HEK293 (cell line): ENCODE data around the gene CDC73.
A peak's percentile ranks its signal among the peaks of the same experiment; 100 is the strongest.

Experiments used
- GFI1B ChIP-seq: fragments of 450-650 bp; formaldehyde crosslinking; IDR thresholded peaks from 2 replicates; pipeline ENCODE4 v1.5.1; 2016; ENCODE audit warnings: missing biosample characterization, missing genetic modification characterization
- GLIS1 ChIP-seq: fragments of 450-650 bp; formaldehyde crosslinking; IDR thresholded peaks from 2 replicates; pipeline ENCODE4 v1.5.1; 2016; ENCODE audit warnings: missing biosample characterization, missing genetic modification characterization
- HOXC10 ChIP-seq: sonication (generic); formaldehyde crosslinking; IDR thresholded peaks from 2 replicates; pipeline ENCODE4 v1.8.1; 2023; ENCODE audit warnings: mild to moderate bottlenecking, missing genetic modification reagents
- KLF10 ChIP-seq: fragments of 450-650 bp; IDR thresholded peaks from 2 replicates; pipeline ENCODE4 v1.5.1; 2018; ENCODE audit warnings: missing biosample characterization, mild to moderate bottlenecking, missing genetic modification characterization
- SP7 ChIP-seq: fragments of 450-650 bp; formaldehyde crosslinking; IDR thresholded peaks from 2 replicates; pipeline ENCODE4 v1.5.1; 2016; ENCODE audit warnings: missing biosample characterization, missing genetic modification characterization
- ZBTB1 ChIP-seq: fragments of 450-650 bp; formaldehyde crosslinking; IDR thresholded peaks from 2 replicates; pipeline ENCODE4 v1.5.1; 2016; ENCODE audit warnings: missing biosample characterization, missing genetic modification characterization
- ZFP37 ChIP-seq: fragments of 450-650 bp; formaldehyde crosslinking; IDR thresholded peaks from 2 replicates; pipeline ENCODE4 v1.5.1; 2016; ENCODE audit warnings: missing biosample characterization, missing genetic modification characterization
- ZNF132 ChIP-seq: fragments of 450-650 bp; formaldehyde crosslinking; IDR thresholded peaks from 2 replicates; pipeline ENCODE4 v1.5.1; 2017; ENCODE audit warnings: missing biosample characterization, missing genetic modification characterization, borderline replicate concordance
- ZNF155 ChIP-seq: fragments of 450-650 bp; formaldehyde crosslinking; IDR thresholded peaks from 2 replicates; pipeline ENCODE4 v1.5.1; 2016; ENCODE audit warnings: missing biosample characterization, missing genetic modification characterization
- ZNF157 ChIP-seq: fragments of 450-650 bp; formaldehyde crosslinking; IDR thresholded peaks from 2 replicates; pipeline ENCODE4 v1.5.1; 2016; ENCODE audit warnings: missing biosample characterization, missing genetic modification characterization
- ZNF175 ChIP-seq: fragments of 450-650 bp; formaldehyde crosslinking; IDR thresholded peaks from 2 replicates; pipeline ENCODE4 v1.5.1; 2016; ENCODE audit warnings: missing biosample characterization, missing genetic modification characterization
- ZNF24 ChIP-seq: fragments of 450-650 bp; formaldehyde crosslinking; IDR thresholded peaks from 2 replicates; pipeline ENCODE4 v1.5.1; 2016; ENCODE audit warnings: missing biosample characterization, missing genetic modification characterization
- ZNF837 ChIP-seq: fragments of 450-650 bp; formaldehyde crosslinking; IDR thresholded peaks from 2 replicates; pipeline ENCODE4 v1.5.1; 2016; ENCODE audit warnings: missing biosample characterization, missing genetic modification characterization
- TF ChIP-seq, protein P1 (sequence below): fragments of 450-650 bp; formaldehyde crosslinking; IDR thresholded peaks from 2 replicates; pipeline ENCODE4 v1.5.1; 2016; ENCODE audit warnings: missing biosample characterization, missing genetic modification characterization, borderline replicate concordance
- TF ChIP-seq, protein P2 (sequence below): fragments of 450-650 bp; formaldehyde crosslinking; optimal IDR thresholded peaks from 2 replicates; pipeline ENCODE3; 2016; ENCODE audit warnings: missing biosample characterization, mild to moderate bottlenecking, missing genetic modification characterization
- TF ChIP-seq, protein P3 (sequence below): fragments of 450-650 bp; formaldehyde crosslinking; IDR thresholded peaks from 2 replicates; pipeline ENCODE4 v1.5.1; 2016; ENCODE audit warnings: missing biosample characterization, missing genetic modification characterization
- TF ChIP-seq, protein P4 (sequence below): fragments of 450-650 bp; formaldehyde crosslinking; IDR thresholded peaks from 2 replicates; pipeline ENCODE4 v1.5.1; 2016; ENCODE audit warnings: missing biosample characterization, missing genetic modification characterization
- TF ChIP-seq, protein P5 (sequence below): fragments of 450-650 bp; formaldehyde crosslinking; IDR thresholded peaks from 2 replicates; pipeline ENCODE4 v1.5.1; 2016; ENCODE audit warnings: missing biosample characterization, missing genetic modification characterization, low read depth
- TF ChIP-seq, protein P6 (sequence below): fragments of 450-650 bp; formaldehyde crosslinking; IDR thresholded peaks from 2 replicates; pipeline ENCODE4 v1.5.1; 2017; ENCODE audit warnings: missing biosample characterization, missing genetic modification characterization
- TF ChIP-seq, protein P7 (sequence below): sonication (generic); formaldehyde crosslinking; IDR thresholded peaks from 2 replicates; pipeline ENCODE4 v1.8.1; 2022; ENCODE audit warnings: mild to moderate bottlenecking, moderate library complexity, missing genetic modification reagents

Gene CDC73

DNA sequence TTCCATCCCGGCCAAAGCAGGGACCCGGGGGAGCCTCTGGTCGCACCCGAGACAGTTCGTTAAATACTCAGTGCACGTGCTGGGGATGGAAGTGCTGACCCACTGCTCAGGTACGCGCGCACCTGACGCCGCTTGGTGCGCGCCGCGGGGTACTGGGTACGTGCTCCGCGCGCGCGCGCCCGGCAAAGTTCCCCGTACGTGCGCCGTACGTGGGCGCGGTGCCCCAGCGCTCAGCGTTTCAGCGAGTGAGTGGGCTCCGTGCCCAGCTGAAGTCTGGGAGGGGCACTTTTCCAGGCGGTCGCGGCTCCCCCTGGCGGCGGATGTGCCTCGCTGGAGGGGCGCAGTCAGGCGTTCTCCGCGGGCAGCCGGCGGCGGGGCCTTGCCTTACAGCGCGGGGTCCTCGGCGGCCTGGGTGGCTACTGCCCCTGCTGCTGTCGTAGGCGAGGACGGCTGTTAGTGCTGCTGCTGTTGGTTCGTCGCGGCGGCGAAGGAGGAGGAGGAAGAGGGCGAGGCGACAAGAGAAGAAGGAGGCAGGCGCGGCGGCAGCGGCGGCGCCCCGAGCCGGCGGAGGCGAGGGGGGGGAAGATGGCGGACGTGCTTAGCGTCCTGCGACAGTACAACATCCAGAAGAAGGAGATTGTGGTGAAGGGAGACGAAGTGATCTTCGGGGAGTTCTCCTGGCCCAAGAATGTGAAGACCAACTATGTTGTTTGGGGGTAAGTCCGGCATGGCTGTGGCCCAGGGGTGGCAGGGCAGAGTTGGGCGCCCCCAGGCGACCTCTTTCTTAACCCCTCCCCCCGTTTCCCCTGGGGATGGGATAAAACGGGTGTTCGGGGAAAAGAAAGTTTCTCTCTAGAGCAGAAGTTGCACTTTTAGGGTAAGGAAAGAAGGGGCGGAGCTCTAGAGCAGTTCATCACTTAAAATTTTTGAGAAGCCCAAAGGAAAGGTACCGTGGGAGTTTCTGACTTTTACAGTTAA lies at the start of gene CDC73 (continued):
- TF ChIP-seq, protein P1, sequence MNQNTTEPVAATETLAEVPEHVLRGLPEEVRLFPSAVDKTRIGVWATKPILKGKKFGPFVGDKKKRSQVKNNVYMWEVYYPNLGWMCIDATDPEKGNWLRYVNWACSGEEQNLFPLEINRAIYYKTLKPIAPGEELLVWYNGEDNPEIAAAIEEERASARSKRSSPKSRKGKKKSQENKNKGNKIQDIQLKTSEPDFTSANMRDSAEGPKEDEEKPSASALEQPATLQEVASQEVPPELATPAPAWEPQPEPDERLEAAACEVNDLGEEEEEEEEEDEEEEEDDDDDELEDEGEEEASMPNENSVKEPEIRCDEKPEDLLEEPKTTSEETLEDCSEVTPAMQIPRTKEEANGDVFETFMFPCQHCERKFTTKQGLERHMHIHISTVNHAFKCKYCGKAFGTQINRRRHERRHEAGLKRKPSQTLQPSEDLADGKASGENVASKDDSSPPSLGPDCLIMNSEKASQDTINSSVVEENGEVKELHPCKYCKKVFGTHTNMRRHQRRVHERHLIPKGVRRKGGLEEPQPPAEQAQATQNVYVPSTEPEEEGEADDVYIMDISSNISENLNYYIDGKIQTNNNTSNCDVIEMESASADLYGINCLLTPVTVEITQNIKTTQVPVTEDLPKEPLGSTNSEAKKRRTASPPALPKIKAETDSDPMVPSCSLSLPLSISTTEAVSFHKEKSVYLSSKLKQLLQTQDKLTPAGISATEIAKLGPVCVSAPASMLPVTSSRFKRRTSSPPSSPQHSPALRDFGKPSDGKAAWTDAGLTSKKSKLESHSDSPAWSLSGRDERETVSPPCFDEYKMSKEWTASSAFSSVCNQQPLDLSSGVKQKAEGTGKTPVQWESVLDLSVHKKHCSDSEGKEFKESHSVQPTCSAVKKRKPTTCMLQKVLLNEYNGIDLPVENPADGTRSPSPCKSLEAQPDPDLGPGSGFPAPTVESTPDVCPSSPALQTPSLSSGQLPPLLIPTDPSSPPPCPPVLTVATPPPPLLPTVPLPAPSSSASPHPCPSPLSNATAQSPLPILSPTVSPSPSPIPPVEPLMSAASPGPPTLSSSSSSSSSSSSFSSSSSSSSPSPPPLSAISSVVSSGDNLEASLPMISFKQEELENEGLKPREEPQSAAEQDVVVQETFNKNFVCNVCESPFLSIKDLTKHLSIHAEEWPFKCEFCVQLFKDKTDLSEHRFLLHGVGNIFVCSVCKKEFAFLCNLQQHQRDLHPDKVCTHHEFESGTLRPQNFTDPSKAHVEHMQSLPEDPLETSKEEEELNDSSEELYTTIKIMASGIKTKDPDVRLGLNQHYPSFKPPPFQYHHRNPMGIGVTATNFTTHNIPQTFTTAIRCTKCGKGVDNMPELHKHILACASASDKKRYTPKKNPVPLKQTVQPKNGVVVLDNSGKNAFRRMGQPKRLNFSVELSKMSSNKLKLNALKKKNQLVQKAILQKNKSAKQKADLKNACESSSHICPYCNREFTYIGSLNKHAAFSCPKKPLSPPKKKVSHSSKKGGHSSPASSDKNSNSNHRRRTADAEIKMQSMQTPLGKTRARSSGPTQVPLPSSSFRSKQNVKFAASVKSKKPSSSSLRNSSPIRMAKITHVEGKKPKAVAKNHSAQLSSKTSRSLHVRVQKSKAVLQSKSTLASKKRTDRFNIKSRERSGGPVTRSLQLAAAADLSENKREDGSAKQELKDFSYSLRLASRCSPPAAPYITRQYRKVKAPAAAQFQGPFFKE (tag by site-specific recombination): no peak
- TF ChIP-seq ZNF132: no peak
- no peak for TF ChIP-seq ZNF157 (tag by site-specific recombination)
- TF ChIP-seq, protein P2, sequence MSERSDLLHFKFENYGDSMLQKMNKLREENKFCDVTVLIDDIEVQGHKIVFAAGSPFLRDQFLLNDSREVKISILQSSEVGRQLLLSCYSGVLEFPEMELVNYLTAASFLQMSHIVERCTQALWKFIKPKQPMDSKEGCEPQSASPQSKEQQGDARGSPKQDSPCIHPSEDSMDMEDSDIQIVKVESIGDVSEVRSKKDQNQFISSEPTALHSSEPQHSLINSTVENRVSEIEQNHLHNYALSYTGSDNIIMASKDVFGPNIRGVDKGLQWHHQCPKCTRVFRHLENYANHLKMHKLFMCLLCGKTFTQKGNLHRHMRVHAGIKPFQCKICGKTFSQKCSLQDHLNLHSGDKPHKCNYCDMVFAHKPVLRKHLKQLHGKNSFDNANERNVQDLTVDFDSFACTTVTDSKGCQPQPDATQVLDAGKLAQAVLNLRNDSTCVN (tag by site-specific recombination): peak; percentile 99
- TF ChIP-seq ZNF155: no peak
- TF ChIP-seq, protein P3, sequence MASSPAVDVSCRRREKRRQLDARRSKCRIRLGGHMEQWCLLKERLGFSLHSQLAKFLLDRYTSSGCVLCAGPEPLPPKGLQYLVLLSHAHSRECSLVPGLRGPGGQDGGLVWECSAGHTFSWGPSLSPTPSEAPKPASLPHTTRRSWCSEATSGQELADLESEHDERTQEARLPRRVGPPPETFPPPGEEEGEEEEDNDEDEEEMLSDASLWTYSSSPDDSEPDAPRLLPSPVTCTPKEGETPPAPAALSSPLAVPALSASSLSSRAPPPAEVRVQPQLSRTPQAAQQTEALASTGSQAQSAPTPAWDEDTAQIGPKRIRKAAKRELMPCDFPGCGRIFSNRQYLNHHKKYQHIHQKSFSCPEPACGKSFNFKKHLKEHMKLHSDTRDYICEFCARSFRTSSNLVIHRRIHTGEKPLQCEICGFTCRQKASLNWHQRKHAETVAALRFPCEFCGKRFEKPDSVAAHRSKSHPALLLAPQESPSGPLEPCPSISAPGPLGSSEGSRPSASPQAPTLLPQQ: peak; percentile 84
- TF ChIP-seq ZFP37 (tag by site-specific recombination): peak; percentile 97
- TF ChIP-seq, protein P4, sequence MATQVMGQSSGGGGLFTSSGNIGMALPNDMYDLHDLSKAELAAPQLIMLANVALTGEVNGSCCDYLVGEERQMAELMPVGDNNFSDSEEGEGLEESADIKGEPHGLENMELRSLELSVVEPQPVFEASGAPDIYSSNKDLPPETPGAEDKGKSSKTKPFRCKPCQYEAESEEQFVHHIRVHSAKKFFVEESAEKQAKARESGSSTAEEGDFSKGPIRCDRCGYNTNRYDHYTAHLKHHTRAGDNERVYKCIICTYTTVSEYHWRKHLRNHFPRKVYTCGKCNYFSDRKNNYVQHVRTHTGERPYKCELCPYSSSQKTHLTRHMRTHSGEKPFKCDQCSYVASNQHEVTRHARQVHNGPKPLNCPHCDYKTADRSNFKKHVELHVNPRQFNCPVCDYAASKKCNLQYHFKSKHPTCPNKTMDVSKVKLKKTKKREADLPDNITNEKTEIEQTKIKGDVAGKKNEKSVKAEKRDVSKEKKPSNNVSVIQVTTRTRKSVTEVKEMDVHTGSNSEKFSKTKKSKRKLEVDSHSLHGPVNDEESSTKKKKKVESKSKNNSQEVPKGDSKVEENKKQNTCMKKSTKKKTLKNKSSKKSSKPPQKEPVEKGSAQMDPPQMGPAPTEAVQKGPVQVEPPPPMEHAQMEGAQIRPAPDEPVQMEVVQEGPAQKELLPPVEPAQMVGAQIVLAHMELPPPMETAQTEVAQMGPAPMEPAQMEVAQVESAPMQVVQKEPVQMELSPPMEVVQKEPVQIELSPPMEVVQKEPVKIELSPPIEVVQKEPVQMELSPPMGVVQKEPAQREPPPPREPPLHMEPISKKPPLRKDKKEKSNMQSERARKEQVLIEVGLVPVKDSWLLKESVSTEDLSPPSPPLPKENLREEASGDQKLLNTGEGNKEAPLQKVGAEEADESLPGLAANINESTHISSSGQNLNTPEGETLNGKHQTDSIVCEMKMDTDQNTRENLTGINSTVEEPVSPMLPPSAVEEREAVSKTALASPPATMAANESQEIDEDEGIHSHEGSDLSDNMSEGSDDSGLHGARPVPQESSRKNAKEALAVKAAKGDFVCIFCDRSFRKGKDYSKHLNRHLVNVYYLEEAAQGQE (tag by site-specific recombination): 0 out of 2 replicates have a peak, but pooled peaks have one; percentile 25
- TF ChIP-seq, protein P5, sequence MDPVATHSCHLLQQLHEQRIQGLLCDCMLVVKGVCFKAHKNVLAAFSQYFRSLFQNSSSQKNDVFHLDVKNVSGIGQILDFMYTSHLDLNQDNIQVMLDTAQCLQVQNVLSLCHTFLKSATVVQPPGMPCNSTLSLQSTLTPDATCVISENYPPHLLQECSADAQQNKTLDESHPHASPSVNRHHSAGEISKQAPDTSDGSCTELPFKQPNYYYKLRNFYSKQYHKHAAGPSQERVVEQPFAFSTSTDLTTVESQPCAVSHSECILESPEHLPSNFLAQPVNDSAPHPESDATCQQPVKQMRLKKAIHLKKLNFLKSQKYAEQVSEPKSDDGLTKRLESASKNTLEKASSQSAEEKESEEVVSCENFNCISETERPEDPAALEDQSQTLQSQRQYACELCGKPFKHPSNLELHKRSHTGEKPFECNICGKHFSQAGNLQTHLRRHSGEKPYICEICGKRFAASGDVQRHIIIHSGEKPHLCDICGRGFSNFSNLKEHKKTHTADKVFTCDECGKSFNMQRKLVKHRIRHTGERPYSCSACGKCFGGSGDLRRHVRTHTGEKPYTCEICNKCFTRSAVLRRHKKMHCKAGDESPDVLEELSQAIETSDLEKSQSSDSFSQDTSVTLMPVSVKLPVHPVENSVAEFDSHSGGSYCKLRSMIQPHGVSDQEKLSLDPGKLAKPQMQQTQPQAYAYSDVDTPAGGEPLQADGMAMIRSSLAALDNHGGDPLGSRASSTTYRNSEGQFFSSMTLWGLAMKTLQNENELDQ (tag by site-specific recombination): no peak
- TF ChIP-seq GLIS1 (tag by site-specific recombination): peak; percentile 67
- TF ChIP-seq HOXC10 (CRISPR knock-in tag): peak; percentile 85; the same call in 1 of the 2 replicates
- peak; percentile 90 for TF ChIP-seq SP7 (tag by site-specific recombination)
- TF ChIP-seq ZBTB1 (tag by site-specific recombination): no peak
- TF ChIP-seq, protein P6, sequence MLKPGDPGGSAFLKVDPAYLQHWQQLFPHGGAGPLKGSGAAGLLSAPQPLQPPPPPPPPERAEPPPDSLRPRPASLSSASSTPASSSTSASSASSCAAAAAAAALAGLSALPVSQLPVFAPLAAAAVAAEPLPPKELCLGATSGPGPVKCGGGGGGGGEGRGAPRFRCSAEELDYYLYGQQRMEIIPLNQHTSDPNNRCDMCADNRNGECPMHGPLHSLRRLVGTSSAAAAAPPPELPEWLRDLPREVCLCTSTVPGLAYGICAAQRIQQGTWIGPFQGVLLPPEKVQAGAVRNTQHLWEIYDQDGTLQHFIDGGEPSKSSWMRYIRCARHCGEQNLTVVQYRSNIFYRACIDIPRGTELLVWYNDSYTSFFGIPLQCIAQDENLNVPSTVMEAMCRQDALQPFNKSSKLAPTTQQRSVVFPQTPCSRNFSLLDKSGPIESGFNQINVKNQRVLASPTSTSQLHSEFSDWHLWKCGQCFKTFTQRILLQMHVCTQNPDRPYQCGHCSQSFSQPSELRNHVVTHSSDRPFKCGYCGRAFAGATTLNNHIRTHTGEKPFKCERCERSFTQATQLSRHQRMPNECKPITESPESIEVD: peak; percentile 32; the same call in 1 of the 2 replicates
- TF ChIP-seq KLF10 (tag by site-specific recombination): peak; percentile 95
- TF ChIP-seq ZNF175: no peak
- TF ChIP-seq ZNF837 (tag by site-specific recombination): no peak
- TF ChIP-seq ZNF24: peak; percentile 75
- TF ChIP-seq GFI1B (tag by site-specific recombination): no peak
- TF ChIP-seq, protein P7, sequence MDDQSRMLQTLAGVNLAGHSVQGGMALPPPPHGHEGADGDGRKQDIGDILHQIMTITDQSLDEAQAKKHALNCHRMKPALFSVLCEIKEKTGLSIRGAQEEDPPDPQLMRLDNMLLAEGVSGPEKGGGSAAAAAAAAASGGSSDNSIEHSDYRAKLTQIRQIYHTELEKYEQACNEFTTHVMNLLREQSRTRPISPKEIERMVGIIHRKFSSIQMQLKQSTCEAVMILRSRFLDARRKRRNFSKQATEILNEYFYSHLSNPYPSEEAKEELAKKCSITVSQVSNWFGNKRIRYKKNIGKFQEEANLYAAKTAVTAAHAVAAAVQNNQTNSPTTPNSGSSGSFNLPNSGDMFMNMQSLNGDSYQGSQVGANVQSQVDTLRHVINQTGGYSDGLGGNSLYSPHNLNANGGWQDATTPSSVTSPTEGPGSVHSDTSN: peak; percentile 95
